NCI-H146 treated with DMSO at 0.1 percent for 48 hours (cell line): ENCODE measurements around the gene DMC1.

ENCODE experiments used
- DNase-seq: peaks from one replicate; lab custom pipeline; 2025; ENCODE audit not compliant: unreplicated experiment; lab: John Stamatoyannopoulos, UW

Gene DMC1

DNA sequence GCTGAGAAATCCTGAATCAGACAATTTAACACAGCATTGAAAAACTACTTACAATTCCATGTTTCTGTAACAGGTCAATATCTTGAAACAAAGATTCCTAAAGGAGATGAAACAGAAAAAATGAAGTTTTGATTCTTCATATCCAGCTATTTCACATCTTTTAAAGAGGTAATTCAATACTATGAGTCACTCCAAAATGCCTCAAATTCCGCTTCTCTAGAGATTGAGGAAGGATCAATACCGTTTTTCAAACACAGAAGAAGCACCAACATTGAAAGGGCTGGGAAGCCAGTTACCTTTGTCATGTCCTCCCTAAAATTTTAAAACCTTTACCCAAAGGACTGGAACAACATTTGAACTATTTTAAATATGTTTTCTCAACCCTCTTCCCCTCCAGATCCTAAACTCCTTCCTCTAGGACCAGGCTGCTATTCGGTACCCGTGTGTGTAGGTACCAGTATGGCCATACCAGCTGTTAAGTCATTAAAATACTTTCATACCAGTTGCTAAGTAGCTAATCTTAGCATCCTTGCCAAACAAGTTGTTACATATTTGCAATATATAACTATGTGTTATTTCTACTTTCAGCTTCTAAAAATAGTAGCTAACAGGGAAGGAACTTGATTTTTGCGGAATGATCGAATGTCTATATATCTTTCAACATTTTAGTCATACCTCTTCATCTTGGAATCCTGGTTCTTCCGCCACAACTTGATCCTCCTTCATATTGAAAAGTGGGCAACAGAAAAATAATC is 2.3 kb downstream of the DMC1 start:
- DNase-seq, result no peak

DNA sequence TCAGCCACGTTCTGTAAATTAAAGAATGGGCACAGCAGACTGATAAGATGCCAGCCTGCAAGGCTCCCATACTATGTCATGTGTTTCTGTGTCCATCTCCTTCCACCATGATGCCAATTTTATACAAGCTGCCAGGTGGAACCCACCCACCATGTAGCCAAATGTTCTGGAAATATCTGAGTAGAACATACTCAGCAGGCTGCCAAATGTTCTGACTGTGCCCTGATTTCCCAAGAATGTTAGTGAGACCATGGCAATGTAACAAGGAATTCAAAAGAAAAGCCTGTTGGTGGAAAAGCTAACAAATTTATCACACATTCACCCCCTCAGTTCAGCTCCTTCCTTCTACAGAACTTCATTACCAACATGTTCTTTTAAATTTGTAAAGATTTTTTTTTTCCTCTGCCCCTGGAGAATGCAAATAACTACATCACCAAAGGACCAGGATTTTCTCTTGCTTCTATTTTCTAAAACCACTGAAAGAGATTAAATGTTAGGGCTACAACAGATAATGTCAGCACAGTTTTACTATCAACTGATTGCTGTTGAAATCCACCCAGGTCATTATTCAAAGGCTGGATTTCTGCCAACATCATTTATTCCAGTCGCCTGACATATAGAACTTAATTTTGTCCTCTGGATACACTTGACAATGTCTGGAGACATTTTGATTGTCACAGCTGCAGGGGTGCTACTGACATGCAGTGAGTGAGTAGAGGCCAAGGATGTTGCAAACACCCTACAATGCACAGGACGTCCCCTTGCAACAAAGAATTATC is 3.1 kb downstream of the DMC1 start:
- no peak for DNase-seq

DNA sequence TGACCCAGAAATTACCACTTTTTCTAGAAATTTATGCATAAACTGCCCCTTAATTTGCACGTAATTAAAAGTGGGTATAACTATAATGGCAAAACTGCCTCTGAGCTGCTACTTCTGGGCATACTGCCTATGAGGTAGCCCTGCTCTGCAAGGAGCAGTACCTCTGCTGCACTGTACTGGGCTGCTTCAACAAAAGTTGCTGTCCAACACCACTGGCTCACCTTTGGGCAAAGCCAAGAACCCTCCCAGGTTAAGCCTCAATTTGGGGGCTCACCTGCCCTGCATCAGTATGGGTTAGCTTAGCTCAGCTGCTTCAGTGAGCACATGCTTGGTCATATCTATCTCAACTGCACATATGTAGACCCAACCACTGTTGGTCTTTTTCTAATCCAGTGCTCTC is 4.5 kb downstream of the DMC1 start:
- no peak for DNase-seq

DNA sequence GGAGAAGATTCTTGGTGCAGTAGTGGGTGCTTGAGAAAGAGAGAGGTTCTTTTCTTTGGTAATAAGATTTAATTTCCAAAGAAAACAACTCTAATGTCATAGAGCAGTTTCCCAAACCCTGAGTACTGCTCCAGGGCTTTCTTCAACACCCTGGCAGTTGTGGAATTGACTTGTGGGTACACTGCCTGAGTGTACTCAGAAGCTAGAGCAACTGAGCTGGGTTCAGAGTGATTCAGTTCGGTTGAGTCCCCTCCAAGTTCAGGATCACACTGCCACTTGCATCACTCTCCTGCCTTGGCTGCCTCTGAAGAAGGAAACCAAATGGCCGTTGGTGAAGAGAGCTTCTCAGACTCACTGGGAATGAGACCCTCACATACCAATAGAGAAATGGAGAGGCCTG is 5.3 kb downstream of the DMC1 start:
- no peak for DNase-seq

DNA sequence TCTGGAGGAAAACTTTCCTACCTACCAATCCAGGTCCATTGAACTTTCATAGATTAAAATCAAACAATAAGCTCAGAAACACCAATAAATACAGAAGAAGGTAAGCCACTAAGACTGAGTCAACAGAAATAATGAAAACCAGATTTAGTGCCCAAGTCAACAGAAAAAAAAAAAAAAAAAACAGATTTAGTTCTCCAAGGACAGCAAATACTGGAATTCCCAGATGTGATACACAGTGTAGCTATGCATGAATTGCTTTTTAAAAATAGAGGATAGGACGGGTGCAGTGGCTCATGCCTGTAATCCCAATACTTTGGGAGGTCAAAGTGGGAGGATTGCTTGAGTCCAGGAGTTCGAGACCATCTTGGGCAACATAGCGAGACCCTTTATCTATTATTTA is 15.7 kb downstream of the DMC1 start:
- no peak for DNase-seq

DNA sequence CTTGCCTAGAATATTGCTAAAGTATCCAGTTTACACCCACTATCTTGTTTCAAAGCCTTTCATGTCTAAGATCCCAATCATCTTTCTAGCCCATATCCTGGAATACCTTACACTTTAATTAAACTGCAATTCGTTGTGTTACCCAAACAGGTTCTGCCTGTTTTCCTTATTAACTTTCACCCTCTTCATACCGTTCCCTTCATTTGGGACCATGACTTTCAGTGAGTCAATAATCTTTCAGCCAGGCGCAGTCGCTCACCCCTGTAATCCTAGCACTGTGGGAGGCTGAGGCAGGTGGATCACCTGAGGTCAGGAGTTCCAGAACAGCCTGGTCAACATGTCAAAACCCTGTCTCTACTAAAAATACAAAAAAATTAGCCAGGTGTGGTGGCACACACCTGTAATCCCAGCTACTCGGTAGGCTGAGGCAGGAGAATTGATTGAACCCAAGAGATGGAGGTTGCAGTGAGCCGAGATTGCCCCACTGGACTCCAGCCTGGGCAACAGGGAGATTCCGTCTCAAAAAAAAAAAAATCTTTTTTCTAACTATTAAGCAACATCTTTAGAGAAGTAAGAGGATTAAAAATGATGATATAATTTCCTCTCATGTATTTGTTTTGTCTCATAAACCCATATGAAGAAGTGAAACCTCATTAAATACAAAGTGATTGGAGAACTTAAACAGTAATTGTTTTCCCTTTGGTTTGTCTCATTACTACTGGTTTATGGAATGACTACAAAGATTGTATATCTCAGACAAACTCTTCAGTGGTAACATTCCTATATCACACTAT is 20.7 kb downstream of the DMC1 start:
- no peak for DNase-seq

DNA sequence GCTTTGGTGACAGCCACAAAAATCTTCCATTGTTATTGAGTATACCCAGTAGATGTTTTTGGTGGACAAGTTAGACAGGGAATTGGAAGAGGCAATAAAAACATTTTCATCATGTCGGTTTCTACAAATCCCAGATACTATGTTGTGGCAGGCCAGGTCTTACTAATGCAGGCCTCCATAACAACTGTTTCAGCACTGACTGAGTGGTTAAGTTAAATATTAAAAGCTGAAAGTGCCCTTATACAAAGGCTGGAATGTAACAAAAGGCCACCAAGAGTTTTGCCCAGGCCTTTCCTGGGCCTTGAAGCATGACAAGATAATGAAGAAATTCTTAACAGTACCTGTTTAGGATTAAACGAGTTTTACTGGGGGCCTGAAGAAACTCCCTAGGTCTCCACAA is 29.3 kb downstream of the DMC1 start:
- DNase-seq, result no peak

DNA sequence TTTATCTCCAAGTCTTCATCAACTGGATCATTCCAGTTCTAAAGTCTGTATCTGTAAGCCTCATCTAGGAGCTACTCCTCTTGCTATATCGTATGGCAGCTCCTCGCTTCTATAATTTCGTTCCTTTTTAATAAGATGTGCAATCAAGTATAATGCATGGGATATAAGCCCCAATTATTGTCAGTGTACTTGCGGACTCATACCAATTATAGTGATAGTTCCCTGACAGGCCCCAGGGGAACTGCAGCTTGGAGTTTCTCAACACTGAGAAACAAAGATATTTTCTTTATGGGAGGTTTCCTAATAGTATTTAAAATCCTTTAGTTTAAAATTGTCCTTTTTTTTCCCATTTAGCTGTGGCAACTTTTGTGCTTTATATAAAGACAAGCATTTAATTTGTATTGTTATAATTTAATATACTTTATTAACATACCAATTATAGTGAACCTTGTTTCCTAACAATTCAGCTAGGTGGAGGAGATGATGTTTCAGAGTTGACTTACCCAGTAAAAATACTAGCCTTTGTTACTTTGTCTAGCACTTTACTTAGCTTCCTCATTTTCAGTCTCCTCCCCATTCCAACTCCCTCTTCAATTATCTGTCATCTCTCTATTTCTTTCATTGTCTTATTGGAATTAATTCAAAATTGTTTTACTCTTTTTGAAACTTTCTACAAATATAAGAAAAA is 38.6 kb downstream of the DMC1 start:
- no peak for DNase-seq

DNA sequence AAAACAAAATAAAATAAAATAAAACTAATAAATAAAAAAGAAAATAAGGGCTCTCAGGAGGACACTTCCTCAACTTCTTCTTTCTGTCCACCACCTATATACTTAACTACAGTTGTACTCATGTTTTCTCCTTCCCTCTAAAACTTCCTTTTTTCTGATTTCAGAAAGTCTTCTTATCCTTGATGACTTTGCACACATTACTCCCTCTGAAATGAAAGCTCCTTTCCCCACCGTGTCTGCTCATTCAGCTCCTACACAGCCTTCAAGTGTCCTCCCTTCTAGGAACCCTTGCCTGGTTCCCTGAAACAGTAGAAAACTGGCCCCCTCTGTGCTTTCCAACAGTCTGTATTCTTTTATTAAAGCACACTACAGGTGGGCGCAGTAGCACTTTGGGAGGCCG is 45.6 kb downstream of the DMC1 start:
- no peak for DNase-seq

DNA sequence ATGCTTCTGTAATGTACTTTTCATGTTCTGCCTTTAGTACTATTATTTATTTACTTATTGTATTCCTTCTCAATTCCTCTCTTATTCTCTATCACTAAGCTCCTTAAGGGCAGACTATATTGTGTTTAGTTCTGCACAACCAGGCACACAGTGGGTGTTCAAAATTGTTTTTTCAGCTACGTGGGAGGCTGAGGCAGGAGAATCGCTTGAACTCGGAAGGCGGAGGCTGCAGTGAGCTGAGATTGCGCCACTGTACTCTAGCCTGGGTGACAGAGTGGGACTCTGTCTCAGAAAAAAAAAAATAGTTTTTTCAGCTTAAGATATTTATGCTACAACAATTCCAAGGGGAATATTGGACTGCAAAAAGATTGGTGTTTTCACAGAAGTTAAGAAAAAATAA is 46.5 kb downstream of the DMC1 start:
- DNase-seq, result no peak

DNA sequence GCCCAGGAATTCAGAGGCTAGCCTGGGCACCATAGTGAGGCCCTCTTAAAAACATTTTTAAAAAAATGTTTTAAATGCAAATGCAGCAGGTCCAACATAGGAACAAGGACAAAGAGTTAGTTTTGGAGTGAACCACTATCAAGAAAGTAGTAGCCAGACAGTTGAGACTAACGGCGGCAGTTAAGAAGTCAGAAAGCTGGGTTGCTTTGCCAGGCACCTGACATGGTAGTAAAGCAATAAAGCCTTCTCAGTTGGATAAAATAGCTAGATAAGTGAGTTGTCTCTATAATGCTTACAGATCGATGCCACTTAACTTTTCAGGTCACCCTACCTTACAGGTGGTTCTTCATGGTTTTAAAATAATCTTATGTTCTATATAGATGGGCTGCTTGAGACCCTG is 47.0 kb downstream of the DMC1 start:
- no peak for DNase-seq

DNA sequence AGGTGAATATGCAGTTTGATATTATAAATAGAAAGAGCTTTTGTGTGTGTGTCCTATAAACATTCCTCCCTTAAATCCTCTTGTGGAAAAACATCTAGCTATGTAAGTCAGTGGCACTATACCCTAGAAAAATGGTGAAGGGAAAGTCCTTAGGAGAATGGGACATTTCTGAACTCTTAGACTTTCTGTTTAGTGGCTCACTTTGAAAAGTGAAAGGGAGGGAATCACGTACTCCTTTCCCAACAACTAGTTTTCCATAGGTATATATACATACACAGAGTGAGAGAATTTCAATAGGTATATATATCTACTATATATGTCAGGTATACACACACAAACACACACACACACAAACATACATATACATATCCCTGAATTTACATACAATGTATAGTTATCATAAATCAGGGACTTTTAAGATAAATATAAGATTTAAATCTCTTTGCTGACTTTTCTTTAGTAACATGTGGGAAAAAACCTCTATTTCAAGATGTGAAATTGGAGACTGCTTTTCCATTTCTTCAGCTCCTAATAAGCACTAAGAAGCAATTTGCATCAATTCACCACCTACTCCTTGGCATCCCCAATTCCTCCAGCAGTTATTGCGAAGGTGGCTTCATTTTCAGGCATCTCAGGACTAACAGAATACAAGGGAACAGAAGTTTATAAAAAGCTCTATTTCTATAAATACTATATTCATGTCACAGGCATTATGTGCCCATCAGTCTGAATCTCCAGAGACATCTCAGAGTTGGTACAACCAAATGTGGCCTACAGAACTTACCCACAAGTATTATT is 50.3 kb downstream of the DMC1 start:
- DNase-seq, result no peak

DNA sequence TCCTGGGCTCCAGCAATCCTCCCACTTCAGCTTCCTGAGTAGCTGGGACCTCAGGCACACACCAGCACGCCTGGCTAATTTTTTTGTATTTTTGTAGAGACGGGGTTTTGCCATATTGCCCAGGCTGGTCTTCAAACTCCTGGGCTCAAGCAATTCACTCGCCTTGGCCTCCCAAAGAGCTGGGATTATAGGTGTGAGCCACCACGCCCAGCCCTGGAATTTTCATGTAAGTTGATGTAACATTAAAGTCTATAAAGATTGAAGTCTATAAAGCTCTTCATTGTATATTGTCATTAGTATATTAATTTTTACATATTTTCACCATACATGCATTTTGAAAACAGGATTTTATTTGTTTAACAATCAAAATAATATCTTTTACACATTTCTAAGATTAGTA is 51.4 kb downstream of the DMC1 start:
- no peak for DNase-seq

DNA sequence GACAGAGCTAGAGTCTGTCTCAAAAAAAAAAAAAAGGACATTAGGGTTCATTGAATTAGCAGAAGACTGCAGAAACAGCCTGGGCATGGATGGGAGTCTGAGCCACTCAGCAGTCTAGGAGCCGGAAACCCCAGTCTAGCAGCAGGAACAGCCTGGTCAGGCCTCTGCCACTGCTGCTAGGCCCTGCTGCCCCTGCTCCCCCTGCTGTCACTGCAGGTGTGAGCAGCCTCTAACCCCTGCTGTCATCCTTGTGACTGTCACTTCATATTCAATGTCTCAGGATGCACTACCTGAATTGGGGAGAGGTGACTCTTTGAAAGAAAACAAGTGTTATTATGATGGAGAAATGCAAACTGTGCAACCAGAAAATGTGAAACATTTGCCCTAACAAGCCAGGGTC is 56.9 kb downstream of the DMC1 start:
- no peak for DNase-seq

DNA sequence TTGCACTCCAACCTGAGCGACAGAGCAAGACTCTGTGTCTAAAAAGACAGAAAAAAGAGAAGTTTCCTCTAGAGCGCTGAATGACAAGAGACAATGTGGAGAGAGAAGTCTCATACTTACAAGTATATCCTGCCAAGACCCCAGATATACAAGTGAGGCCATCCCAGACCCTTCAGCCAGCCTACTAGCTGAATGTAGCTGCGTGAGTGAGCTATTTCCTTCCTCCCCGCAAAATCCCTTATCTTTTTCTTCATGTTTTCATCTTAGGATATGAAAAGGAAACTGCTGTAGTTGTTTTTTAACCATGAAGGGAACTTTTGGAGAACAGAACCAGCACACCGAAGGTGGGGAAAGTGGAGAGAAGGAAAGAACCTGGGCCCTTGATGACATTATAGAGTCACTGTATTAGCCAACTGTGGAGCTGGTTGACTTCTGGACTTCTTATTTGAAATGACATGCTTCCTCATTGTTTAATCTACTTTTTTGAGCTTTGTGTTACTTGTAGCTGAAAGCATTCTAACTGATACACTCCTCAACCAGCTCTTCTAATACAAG is 59.5 kb downstream of the DMC1 start:
- no peak for DNase-seq

DNA sequence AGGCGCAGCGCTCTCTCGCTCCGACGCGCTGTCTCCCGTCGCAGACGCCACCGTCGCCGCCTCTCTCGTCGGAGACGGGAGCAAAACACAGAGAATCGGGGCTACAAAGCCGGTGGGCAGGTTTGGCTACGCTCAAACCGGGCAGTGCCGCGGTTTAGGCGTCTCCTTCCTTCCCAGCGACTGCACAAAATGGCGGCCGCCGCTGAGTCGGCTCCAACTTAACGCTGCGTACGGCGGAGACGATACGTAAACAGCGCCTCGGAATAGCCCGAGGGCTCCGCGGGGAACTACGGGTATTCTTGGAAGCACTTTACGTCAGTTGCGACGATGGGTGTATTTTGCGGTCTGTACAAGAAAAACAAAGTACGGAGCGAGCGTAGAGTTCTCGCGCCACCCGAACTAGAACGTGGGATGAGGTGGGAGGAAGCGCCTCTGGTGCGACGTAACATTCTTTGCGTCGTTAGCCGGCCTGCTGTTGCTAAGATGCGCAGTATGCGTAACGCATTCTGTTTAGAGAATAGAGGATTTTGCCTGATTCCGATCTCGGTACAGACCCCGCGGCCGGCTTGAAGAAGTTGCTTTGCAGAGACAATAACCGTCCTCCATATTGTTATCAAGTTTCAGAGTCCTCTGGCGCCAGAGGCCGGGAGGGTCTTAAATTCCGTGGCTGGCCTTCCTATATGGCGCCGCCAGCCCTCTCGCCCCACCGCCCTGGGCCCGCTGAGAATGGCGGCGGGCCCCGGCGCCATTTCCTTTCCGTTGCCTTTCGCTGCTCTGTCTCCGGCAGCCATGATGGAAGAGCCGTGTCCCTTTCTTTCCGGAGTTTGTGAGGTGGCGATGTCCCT is 63.6 kb downstream of the DMC1 start, which contains the start of gene DDX17:
TSS of gene DDX17 (minus strand) at position 194 of the 845 bp plus-strand sequence.
- peak; percentile 87 for DNase-seq

DNA sequence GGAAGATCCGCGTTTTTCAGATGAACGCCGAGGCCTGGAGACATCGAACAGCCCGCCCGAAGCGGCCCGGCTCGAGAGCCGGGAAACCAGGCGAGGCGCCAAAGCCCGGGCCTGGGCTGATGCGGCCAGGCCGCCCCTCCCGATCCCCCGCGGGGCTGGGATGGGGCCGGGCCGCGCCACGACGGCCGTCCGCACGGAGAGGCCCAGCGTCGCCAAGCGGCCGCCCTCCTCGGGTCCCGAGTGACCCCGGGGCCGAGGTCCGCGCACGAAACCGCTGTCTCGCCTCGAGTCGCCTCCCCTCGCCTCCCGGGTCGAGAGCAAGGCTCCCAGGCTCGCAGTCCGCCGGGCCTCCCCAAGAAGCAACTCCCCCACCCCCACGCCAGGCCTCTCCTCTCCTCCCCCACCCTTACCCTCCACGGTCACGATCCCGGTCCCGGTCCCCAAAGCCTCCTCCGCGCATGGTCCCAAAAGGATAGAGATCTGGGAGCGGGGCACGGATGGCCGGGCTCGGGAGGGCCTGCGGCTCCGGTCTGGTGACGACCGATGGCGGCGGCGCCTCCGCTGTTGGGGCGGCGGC is 64.4 kb downstream of the DMC1 start:
- no peak for DNase-seq

DNA sequence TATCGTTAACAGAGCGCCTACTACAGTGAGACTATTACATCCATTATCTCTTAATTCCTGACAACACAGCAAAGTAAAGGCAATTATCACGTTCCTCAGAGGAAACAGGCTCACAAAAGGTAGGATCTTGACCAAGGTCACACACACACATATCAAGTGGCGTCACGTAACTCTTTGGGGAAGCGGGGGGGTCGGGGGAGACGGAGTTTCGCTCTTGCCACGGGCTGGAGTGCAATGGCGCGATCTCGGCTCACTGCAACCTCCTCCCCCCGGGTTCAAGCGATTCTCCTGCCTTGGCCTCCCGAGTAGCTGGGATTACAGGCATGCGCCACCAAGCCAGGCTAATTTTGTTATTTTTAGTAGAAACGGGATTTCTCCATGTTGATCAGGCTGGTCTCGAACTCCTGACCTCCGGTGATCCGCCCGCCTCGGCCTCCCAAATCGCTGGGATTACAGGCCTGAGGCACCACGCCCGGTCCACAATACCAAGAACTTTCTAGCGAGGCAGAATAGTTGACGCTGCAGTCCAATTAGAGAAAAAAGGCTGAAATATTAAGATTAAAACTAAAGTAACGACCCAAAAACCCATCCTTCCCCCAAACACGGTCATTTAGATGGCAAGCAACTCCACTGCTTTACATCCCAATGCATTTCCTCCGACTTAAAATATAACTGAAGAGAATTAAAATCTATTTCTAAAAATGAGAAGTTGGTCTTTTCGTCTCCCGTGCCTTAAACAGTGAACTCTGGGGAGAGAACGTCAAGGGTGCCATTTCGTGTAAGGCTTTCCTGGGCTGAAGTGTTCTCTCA is 65.0 kb downstream of the DMC1 start:
- no peak for DNase-seq
